ENCODE data around the gene IFITM1. TPM values are rescaled to one million over a fixed set of nuclear protein-coding genes. Genes with fewer than 3 reads are reported as not detected.
"Not testable (repeated sequence)": the region's sequence is repeated elsewhere in the genome, so short reads cannot be mapped to it uniquely, and the experiment has no call there.

The IFITM1 gene
- total RNA-seq, 1 donor = 64.4 TPM

- no peak overlapping the region for H3K4me2 ChIP-seq (ENCODE audit: insufficient read depth, low read length)
- H3K27me3 ChIP-seq (ENCODE audit: insufficient read depth, low read length) = no peaks in the 10 kb centered on the region
- TF ChIP-seq CTCF (IDR thresholded peaks at IDR 0.05; ENCODE audit: extremely low read depth, low read depth, low read length) = no peak
- H3K4me3 ChIP-seq (ENCODE audit: insufficient read depth, low read length) = no peak overlapping the region
- DNase-seq (ENCODE audit: insufficient read length, low spot score, missing footprints) = no peak
- H3K4me1 ChIP-seq (ENCODE audit: insufficient read depth, low read length) = peaks cover 14% of the 10 kb centered on the region
- H3K79me2 ChIP-seq (ENCODE audit: insufficient read depth, low read length) = no peaks in the 10 kb centered on the region
- no peak overlapping the region for H2AFZ ChIP-seq (ENCODE audit: low read length)
- no peaks in the 10 kb centered on the region for H3K9me3 ChIP-seq (ENCODE audit: low read depth, low read length)
- H3K27ac ChIP-seq (ENCODE audit: low read depth, low read length) = peak overlapping the region; percentile 20
- H4K20me1 ChIP-seq (ENCODE audit: insufficient read depth, low read length) = no peaks in the 10 kb centered on the region
- H3K36me3 ChIP-seq (ENCODE audit: insufficient read depth, low read length) = no peaks in the 10 kb centered on the region
These were observed 12.7 kb downstream of the IFITM1 start for GRCh38 chr11:326592-326841.

- Histone ChIP-seq H3K4me2 (ENCODE audit: insufficient read depth, low read length) (peak overlapping the region; percentile 43), H2AFZ (ENCODE audit: low read length) (peak overlapping the region; percentile 56), H3K27me3 (ENCODE audit: insufficient read depth, low read length) (no peaks in the 10 kb centered on the region), H3K9me3 (ENCODE audit: low read depth, low read length) (no peaks in the 10 kb centered on the region), H4K20me1 (ENCODE audit: insufficient read depth, low read length) (no peaks in the 10 kb centered on the region), H3K36me3 (ENCODE audit: insufficient read depth, low read length) (no peaks in the 10 kb centered on the region), H3K4me3 (ENCODE audit: insufficient read depth, low read length) (no peak overlapping the region), H3K79me2 (ENCODE audit: insufficient read depth, low read length) (no peaks in the 10 kb centered on the region), H3K27ac (ENCODE audit: low read depth, low read length) (peak overlapping the region; percentile 20), H3K4me1 (ENCODE audit: insufficient read depth, low read length) (peaks cover 14% of the 10 kb centered on the region)
- TF ChIP-seq CTCF (IDR thresholded peaks at IDR 0.05; ENCODE audit: extremely low read depth, low read depth, low read length) = no peak
- DNase-seq (ENCODE audit: insufficient read length, low spot score, missing footprints) = peak; percentile 84
These were observed 13.2 kb downstream of the IFITM1 start for GRCh38 chr11:326842-327580.

- Histone ChIP-seq H3K36me3 (ENCODE audit: insufficient read depth, low read length) (no peaks in the 10 kb centered on the region), H2AFZ (ENCODE audit: low read length) (peak overlapping the region; percentile 56), H4K20me1 (ENCODE audit: insufficient read depth, low read length) (no peaks in the 10 kb centered on the region), H3K4me2 (ENCODE audit: insufficient read depth, low read length) (no peak overlapping the region), H3K4me3 (ENCODE audit: insufficient read depth, low read length) (no peak overlapping the region), H3K27me3 (ENCODE audit: insufficient read depth, low read length) (no peaks in the 10 kb centered on the region), H3K79me2 (ENCODE audit: insufficient read depth, low read length) (no peaks in the 10 kb centered on the region), H3K27ac (ENCODE audit: low read depth, low read length) (peak overlapping the region; percentile 20), H3K9me3 (ENCODE audit: low read depth, low read length) (no peaks in the 10 kb centered on the region), H3K4me1 (ENCODE audit: insufficient read depth, low read length) (peaks cover 14% of the 10 kb centered on the region)
- TF ChIP-seq CTCF (IDR thresholded peaks at IDR 0.05; ENCODE audit: extremely low read depth, low read depth, low read length) = no peak
- DNase-seq (ENCODE audit: insufficient read length, low spot score, missing footprints) = no peak
These were observed 13.7 kb downstream of the IFITM1 start for GRCh38 chr11:327581-327923.

- DNase-seq (ENCODE audit: insufficient read length, low spot score, missing footprints) = peak; percentile 30
- no peak overlapping the region for H3K4me3 ChIP-seq (ENCODE audit: insufficient read depth, low read length)
- H3K36me3 ChIP-seq (ENCODE audit: insufficient read depth, low read length) = no peaks in the 10 kb centered on the region
- no peak overlapping the region for H3K27ac ChIP-seq (ENCODE audit: low read depth, low read length)
- no peaks in the 10 kb centered on the region for H3K79me2 ChIP-seq (ENCODE audit: insufficient read depth, low read length)
- no peak overlapping the region for H3K4me2 ChIP-seq (ENCODE audit: insufficient read depth, low read length)
- H3K27me3 ChIP-seq (ENCODE audit: insufficient read depth, low read length) = no peaks in the 10 kb centered on the region
- H3K4me1 ChIP-seq (ENCODE audit: insufficient read depth, low read length) = peaks cover 14% of the 10 kb centered on the region
- no peak for TF ChIP-seq CTCF (IDR thresholded peaks at IDR 0.05; ENCODE audit: extremely low read depth, low read depth, low read length)
- H4K20me1 ChIP-seq (ENCODE audit: insufficient read depth, low read length) = no peaks in the 10 kb centered on the region
- H2AFZ ChIP-seq (ENCODE audit: low read length) = no peak overlapping the region
- no peaks in the 10 kb centered on the region for H3K9me3 ChIP-seq (ENCODE audit: low read depth, low read length)
These were observed 14.2 kb downstream of the IFITM1 start for GRCh38 chr11:328012-328411.

GRCh38 chr11:328516-329100 is 14.8 kb downstream of the IFITM1 start:
- H3K27ac ChIP-seq (ENCODE audit: low read depth, low read length); H3K79me2 ChIP-seq (ENCODE audit: insufficient read depth, low read length); H4K20me1 ChIP-seq (ENCODE audit: insufficient read depth, low read length); H3K9me3 ChIP-seq (ENCODE audit: low read depth, low read length); H3K27me3 ChIP-seq (ENCODE audit: insufficient read depth, low read length); DNase-seq (ENCODE audit: insufficient read length, low spot score, missing footprints); H3K4me3 ChIP-seq (ENCODE audit: insufficient read depth, low read length); H2AFZ ChIP-seq (ENCODE audit: low read length); H3K36me3 ChIP-seq (ENCODE audit: insufficient read depth, low read length); H3K4me2 ChIP-seq (ENCODE audit: insufficient read depth, low read length): not testable (repeated sequence)
- H3K4me1 ChIP-seq (ENCODE audit: insufficient read depth, low read length) = peaks cover 14% of the 10 kb centered on the region
